Kidney tubule cell (primary cell): Measurements from ENCODE around the gene COL8A2.

Source experiments
- DNase-seq: peaks from one replicate; pipeline ENCODE4 v3.0.0-alpha.2; 2018; ENCODE audit warnings: low spot score

The COL8A2 gene

DNA sequence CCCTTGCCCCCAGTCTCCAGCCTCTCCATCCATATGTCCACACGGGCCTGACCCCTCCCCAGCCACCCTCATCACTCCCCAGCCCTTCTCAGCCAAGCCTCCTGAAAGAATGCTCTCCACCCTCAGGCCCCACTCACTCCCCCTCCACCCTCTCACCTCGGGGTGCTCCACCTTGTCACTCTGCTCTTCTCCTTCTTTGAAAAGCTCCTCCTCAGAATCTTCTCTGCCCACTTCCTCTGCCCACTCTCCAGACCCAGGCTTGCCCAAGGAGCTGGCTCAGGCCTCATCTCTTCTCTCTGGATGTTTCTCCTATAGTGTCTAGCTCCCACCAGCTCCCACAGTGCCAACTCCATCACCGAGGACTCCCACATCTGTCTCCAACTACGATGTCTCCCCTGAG lies 13.9 kb downstream of the COL8A2 start:
- DNase-seq = no peak

DNA sequence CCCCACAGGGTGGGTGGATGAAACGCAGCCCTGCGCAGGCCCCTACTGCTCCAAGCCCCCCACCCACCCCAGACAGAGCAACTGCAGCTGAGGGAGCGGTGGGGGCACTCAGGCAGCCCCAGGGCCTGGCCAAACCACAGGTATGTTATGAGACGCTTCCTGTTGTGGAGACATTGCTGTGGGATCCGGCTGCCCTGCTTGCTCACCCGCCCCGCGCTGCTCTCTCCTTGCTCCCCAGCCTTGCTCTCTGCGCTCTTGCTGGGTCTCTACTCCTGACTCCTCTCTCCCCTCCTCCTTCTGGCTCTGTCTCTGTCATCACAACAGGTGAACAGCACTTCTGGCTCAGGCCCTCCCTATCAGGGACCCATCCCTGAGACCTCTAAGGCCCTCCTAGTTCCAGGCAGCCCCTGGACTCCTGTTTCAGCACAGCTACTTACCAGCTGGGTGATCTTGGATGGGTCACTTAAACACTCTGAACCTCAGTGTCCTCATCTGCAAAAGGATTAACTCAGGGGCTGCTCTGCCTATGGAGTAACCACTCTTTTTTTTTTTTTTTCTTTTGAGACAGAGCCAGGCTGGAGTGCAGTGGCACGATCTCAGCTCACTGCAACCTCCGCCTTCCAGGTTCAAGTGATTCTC lies 15.9 kb downstream of the COL8A2 start:
- DNase-seq = peak; percentile 85

DNA sequence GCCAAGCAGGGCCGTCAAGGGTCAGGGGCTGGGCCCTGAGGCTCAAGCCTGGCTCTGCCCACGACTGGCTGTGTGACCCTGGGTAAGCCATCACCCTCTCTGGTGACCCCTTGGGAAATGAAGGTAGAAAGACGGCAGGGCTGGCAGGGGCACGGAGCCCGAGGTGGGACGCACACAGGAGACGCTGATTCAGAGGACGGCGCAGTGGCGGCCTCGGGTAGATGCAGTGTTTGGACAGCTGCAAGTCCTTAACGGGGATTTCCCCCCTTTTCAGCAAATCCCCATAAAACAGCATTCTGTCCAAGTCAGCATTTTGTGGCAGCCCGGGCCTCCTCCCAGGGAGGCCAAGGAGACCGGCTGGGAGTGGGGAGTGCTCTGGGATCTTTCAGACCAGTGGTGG lies 16.7 kb downstream of the COL8A2 start:
- no peak for DNase-seq

DNA sequence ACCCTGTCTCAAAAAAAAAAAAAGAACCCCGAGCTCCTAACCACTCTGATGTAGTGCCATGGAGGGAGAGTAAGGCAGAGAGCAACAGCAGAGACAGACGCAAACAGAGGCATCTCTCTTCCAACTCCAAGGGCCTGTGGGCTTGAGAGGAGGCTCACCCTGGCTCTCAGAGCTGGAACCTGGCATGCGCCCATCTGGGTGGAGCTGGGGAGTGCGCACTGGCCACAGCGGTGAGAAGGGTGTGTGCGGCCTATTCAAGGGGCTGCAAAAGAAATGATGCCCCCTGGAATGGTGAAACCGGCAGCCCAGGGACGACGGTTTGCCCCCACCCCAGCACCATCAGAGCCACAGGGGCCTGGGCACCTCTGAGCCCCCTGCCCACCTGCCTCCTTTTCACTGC lies 17.6 kb downstream of the COL8A2 start:
- no peak for DNase-seq

DNA sequence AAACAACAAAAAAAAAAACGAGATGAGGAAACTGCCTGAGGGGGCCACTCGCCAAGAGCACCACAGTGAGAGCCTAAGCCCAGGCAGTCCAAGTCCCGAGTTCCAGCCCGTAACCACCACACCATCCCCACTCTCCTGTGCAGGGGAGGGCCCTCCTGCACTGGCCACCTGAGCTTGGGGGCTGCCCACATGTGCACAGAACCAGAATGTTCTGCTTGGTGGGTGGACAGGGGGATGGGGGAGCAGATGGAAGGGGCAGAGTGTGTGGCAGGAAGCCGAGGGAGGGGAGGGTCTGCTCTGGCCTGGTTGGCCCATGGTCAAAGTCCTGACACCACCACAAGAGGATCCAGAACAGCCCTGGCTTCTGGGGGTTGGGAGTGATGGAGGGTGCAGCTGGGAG lies 18.8 kb downstream of the COL8A2 start:
- DNase-seq = no peak

DNA sequence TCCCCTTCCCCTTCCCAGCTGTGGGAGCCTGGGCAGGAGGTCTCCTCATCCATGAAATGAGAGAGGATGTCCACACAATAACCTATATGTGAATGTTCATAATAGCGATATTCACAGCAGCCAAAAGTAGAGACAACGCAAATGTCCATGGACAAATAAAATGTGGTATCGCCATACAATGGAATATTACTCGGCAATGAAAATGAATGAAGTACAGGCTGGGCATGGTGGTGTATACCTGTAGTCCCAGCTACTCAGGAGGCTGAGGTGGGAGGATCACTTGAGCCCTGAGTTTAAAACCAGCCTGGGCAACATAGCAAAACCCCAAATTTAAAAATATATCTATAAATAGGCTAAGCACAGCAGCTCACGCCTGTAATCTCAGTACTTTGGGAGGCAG lies 23.5 kb downstream of the COL8A2 start:
- DNase-seq = no peak

DNA sequence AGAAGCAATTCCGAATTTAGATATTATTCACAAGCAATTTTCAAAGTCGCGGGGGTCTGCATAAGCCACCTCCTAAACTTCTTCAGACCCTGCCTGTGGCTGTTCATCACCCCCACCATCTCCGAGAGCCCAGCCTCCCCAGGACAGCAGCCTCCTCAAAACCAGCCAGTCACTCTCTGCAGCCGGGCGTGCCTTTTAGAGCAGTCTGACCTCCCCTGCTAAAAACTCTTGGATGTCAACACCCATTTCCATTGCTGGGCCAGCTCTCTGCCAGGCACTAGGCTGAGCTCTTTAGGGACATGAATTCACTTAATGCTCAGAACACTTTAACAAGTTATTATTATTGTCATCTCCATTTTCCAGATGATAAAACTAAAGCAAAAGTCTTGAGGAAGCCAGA lies 24.6 kb downstream of the COL8A2 start:
- no peak for DNase-seq

DNA sequence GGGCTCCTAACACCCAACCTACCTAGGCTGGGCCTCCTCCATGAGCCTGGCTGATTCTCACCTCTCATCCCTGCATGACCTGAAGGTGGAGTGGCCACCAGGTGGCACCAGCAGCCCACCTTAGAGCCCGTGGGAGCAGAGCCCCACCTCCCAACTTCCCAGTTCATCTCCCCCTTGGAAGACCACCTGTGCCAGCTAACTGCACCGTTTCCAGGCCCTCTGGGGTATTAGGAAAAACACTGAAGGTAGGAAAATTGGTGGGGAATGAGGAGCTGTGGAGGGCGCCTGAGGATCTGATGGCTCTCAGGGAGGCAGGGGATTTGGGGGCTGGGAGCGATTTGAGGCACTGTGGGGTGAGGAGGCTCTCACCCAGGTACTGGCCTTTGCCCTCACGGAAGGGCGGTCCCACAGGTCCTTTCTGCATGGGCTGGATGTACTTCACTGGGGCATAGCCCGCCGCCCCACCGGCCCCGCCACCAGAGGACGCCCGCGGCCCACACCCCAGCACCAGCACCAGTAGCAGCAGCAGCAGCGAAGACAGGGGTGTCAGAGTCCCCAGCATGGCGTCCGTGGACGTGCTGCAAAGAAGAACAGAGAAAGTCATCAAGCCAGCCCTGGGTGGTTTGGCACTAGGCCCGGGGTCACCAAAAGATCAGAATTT lies 25.2 kb downstream of the COL8A2 start:
- DNase-seq = peak; percentile 80

DNA sequence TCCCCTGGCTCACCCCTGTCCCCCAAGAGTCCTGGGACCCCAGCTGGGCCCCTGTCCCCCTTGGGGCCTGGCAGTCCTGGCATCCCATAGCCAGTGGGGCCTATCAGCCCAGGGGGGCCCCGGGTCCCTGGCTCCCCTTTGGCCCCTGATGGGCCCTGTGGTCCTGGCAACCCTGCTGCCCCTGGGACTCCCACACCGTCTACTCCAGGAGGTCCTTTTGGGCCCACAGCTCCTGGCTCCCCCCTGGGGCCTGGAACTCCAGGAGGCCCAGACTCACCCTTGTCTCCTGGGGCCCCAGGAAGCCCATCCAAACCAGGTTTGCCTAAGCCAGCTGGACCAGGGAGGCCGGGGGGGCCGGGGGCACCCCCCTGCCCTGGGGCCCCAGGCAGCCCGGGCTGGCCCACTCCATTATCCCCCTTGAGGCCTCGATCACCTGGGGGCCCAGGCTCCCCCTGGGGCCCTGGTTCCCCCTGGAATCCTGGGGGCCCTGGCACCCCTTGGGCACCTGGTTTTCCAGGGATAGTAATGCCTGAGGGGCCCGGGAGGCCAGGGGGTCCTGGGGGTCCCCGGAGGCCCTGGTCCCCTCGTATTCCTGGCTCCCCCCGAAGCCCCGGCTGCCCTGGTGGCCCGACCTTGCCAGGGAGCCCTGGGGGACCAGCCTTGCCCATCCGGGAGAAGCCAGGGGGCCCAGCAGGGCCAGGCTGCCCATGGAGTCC lies 26.2 kb downstream of the COL8A2 start:
- DNase-seq = no peak

DNA sequence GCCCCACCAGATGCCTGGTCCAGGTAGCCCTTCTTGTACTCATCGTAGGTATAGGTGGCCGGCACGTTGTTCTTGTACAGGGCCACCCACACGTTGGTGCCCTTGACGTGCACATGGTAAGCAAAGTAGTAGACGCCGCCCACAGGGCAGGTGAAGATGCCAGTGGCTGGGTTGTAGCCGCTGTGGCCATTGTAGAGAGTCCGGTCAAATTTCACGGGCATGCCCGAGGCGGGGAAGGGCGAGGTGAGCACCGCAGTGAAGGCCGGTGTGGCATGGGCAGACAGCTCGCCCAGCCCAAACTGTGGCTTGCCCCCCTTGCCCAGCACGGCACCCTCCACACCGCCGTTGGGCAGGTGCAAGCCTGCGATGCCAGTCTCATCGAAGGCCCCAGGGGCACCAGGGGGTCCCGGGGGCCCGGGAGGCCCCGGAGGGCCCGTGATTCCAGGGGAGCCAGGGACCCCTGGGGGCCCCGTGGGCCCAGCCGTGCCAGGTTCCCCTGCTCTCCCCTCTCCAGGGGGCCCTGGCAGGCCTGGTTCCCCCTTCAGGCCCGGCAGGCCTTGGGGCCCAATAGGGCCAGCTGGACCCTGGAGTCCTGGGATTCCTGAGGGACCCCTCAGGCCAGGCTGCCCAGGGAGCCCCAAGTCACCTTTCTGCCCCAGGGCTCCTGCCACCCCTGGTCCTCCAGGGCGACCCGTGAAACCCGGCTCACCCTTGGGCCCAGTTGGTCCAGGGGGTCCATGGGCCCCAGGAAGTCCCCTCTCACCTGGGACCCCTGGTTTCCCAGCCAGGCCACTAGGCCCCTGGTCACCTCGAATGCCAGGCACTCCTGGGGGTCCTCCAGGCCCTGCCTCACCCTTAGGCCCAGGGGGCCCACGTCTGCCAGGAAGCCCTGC lies 27.1 kb downstream of the COL8A2 start:
- DNase-seq = no peak

DNA sequence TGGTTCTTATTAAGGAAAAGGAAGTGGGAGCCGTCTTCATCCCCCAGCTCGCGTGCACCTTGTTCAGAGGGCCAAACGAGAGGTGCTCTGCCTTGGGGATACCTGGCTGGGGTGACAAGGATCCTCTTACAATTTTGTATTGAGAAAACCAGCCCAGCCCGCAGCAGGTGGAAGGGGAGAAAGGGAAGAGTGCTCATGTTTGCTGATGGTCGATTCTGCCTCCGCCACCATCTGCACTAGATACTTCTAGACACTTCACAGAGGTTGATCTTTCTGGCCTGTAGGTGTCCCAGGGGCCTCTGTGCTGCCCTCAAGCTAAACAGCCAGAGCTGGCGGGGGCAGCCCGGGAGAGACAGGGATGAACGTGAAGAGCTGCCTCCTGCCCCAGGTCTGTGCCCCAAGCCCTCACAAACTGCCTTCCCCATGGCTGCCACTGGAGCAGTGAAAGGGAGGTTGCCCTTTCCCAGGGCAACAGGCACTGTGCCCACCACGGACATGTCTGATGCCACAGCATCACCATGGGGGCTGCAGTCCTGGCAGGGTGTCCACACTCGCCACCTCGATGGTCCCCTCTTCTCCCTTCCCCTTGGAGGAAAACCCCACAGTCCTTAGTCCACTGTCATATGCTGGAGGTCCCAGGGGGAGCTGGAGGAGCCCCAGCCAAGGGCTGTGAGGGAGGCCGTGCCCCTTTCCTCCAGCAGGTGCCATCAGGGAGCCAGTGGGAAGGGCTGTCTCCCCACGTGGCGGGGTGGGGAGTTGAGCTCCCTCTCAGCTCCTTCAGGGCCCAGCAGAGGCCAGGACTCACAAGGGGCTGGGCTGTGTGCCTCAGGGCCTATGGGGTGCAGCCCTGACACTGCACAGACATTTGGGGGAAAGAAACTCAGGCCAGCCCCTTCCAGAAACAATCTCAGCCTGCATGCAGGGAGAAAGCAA lies 28.3 kb downstream of the COL8A2 start:
- DNase-seq = peak; percentile 20

DNA sequence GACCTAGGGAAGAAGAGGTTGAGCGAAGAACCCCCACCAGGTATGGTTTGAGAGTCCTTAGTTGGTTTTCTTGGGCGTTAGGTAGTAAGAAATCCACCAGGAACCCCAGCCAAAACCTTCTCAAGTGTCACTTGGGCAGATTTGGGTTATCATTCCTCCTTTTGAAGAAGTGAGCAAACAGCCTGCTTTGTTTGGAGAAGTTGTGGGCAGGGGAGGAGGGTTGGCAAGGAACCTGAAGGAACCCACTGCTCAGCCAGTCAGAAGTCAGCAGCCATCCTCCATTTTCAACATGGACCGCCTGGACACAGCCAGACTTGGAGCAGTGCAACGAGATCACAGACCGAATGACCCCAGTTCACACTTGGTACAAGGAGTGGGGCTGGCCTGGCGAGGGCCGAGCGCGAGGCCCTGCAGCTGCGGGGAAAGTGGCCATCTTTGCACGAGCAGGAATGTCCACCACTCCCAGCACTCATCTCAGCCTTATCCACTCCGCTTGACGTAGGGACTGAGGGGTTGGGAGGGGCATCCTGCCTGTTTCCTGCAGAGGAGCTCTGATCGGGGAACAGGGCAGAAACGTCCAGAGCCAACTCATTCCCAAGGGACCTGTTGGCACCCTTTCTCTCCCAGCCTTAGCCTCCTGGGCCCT lies 29.1 kb downstream of the COL8A2 start:
- DNase-seq = no peak

DNA sequence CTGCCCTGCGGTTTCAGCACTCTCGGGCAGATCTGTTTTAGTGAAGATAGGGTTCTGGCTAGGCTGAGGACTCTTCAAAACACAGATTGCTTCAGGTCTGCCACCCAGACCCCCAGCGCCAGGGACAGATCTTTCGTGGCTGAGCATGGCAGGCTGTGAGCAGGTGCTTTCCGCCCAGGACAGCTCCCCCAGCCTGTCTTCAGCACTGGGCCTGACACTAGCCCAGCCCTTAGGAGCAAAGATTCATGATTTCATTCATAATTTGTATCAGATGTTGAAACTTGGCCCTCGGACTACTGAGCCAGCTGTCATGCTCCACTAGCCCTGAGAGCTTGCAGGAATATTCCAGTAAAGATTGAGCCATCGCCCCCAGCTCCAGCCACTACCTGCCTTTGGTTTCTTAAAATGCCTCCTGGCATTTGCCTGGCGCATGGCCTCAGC lies 30.4 kb downstream of the COL8A2 start:
- peak; percentile 15 for DNase-seq

DNA sequence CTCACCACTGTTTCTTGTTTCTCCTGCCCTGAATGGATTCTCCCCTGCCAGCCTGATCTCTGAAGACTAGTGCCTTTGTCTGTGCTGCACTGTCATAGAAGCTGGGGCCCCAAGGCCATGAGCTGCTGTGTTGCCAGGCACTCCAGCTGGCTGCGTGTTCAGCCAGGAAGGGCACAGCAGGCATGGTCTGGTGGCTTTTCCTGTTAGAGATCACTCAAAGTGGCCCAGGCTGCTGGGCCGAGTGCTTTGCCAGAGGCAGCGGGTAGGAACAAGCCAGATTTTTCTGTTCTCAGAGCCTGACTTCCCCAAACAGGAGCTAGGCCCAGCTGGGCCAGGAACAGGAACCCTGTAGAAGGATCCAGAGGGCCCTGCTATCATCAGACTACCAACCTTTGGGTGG lies 31.1 kb downstream of the COL8A2 start:
- no peak for DNase-seq

DNA sequence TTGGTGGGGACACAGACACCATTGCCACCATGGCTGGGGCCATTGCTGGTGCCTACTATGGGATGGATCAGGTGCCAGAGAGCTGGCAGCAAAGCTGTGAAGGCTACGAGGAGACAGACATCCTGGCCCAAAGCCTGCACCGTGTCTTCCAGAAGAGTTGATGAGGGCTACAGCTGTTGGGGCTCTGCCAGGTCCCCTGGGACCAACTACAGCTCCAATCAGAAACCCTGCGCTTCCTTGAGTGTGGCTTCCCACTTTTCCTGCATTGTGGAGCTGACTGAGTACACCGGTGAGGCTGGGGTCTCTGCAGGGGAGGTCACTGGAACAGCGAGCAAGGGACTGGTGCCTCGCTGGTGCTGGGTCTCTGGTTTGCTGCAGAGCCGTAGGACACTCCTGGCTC lies 31.8 kb downstream of the COL8A2 start:
- DNase-seq = no peak

DNA sequence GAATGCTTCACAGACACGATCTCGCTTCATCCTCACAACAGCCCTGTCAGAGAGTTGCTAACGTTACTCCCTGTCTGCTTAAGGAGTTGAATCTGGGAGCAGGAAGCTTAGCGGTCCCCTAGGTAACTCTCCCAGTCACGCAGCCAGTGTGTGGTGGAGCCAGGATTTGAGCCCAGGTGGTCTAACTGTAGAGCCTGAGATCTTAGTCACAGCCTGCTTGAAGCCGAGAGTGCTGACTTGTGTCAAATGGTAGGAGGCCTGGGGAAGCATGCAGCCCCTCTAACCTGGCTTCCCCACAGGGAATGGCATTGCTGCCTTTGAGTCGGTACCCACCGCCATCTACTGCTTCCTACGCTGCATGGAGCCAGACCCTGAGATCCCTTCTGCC lies 32.2 kb downstream of the COL8A2 start:
- DNase-seq = no peak

DNA sequence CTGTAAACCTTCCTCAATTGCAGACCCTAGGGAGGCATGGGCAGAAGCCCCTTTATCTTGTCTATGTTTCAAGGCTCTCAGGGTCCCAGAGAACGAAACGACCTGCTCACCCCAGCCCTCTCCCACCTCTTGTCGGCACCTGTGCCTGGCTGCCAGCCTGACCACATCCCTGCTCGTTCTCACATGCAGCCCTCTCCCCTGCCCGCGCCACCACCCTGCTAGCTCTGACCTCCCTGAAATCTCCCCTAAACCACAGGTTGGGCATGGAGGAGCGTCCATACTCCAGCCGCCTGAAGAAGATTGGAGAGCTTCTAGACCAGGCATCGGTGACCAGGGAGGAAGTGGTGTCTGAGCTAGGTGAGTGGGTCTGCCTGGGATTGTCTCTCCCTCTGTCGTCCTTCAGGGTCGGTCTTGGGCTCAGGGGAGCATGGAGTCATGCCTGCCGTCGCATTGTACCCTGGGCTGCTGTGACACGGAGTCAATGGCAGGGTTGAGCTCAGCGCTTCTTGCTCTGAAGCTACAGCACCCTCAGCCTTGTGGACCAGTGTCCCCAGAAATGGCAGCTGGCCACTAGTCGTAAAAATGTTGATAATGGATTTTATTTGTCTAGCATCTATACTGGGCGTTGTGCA lies 32.7 kb downstream of the COL8A2 start:
- no peak for DNase-seq

DNA sequence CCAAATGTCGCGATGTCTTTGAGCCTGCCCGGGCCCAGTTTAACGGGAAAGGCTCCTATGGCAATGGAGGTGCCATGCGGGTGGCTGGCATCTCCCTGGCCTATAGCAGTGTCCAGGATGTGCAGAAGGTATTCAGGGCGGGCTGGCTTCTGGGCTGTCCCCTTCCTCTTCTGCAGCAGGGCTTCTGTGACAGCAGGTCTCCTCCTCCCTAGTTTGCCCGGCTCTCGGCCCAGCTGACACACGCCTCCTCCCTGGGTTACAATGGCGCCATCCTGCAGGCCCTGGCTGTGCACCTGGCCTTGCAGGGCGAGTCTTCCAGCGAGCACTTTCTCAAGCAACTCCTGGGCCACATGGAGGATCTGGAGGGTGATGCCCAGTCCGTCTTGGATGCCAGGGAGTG lies 33.3 kb downstream of the COL8A2 start:
- DNase-seq = no peak

DNA sequence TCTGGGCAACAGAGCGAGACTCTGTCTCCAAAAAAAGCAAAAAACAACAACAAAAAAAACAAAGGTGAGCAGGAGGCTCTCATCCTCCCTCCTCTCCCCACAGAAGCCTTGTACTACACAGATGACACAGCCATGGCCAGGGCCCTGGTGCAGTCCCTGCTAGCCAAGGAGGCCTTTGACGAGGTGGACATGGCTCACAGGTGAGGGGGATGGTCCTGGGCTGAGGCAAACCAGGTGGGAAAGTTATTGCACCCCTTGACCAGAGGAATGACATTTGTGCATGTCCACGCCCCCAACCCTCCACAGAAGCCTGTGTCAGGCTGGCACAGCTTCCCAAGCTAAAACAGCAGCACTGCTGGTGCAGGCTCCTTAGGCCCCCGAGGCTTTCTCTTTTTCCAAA lies 33.9 kb downstream of the COL8A2 start:
- no peak for DNase-seq

DNA sequence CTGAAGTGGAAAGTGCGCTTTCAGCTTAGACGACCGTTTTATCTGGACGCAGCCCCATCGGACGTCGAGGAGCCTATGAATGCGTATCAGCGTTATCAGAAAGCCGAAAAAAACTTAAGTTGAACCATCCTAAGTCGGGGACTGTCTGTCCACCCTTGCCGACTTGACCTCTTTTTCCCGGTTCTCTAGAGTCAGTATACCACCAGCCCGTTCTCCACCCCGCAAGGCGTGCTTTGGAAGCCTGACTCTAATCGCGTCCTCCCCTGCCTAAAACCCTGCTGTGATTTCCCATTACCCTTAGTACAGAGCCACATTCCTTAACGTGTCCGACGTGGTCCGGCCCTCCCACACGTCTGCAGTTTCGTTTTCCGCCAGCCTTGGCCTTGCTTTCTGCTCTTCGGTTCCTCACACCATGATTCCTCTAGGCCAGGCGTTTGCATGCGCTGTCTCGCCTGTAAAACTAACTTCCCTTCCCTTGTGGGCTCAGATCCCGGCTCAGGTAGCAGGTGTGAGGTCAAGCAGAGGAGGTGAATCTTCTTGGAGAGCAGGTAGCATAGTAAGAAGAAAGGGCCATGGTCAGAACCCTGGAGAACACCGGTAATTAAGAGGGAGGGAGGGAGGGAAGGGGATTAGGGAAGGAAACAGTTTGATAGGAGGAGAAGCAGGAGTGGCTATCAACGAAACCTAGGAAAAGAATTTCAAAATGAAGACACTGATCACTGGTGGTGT lies 35.5 kb downstream of the COL8A2 start:
- peak; percentile 76 for DNase-seq
